Hepatocyte (in vitro differentiated cells): ENCODE results near the gene SIDT1. TPM values are rescaled to one million over a fixed set of nuclear protein-coding genes. Genes with fewer than 3 reads are reported as not detected.

Experiments
- DNase-seq: peaks from one replicate; pipeline ENCODE4 v3.0.0-alpha.2; 2016; ENCODE audit warnings: low spot score
- H2AFZ ChIP-seq: fragments of 200-600 bp; sonication (generic); 2 replicates; pipeline ENCODE4 v1.6.0; 2016; ENCODE audit warnings: antibody characterized with exemption, mild to moderate bottlenecking
- H3K27ac ChIP-seq: fragments of 200-600 bp; sonication (generic); 2 replicates; pipeline ENCODE4 v1.5.1; 2016; ENCODE audit warnings: mild to moderate bottlenecking
- H3K27me3 ChIP-seq: fragments of 200-600 bp; sonication (generic); 2 replicates; pipeline ENCODE4 v1.6.1; 2016
- H3K36me3 ChIP-seq: fragments of 200-600 bp; sonication (generic); replicated peaks from 2 replicates; pipeline ENCODE4 v1.5.1; 2016; ENCODE audit warnings: low read depth; ENCODE audit not compliant: insufficient read depth
- H3K4me1 ChIP-seq: fragments of 200-600 bp; sonication (generic); 2 replicates; pipeline ENCODE4 v1.5.1; 2016; ENCODE audit warnings: mild to moderate bottlenecking, moderate library complexity; ENCODE audit not compliant: insufficient read depth
- H3K4me2 ChIP-seq: fragments of 200-600 bp; sonication (generic); 2 replicates; pipeline ENCODE4 v1.6.0; 2016
- H3K4me3 ChIP-seq: fragments of 200-600 bp; sonication (generic); 2 replicates; pipeline ENCODE4 v1.5.1; 2016; ENCODE audit warnings: mild to moderate bottlenecking
- H3K79me2 ChIP-seq: fragments of 200-600 bp; sonication (generic); 2 replicates; pipeline ENCODE4 v1.6.0; 2017; ENCODE audit warnings: mild to moderate bottlenecking
- H3K9me2 ChIP-seq: fragments of 200-600 bp; sonication (generic); replicated peaks from 2 replicates; pipeline ENCODE4 v1.6.0; 2017; ENCODE audit warnings: mild to moderate bottlenecking; ENCODE audit not compliant: insufficient read depth
- H3K9me3 ChIP-seq: fragments of 200-600 bp; sonication (generic); 2 replicates; pipeline ENCODE4 v1.5.1; 2016; ENCODE audit warnings: low read depth, mild to moderate bottlenecking
- H4K20me1 ChIP-seq: fragments of 200-600 bp; sonication (generic); 2 replicates; pipeline ENCODE4 v1.6.0; 2016; ENCODE audit warnings: mild to moderate bottlenecking; ENCODE audit not compliant: insufficient read depth, poor library complexity, severe bottlenecking
- CTCF ChIP-seq: fragments of 200-600 bp; sonication (generic); IDR thresholded peaks from 2 replicates; pipeline ENCODE4 v1.5.1; 2016; ENCODE audit warnings: antibody characterized with exemption, mild to moderate bottlenecking; ENCODE audit not compliant: poor library complexity
- EZH2 ChIP-seq: fragments of 200-600 bp; sonication (generic); IDR thresholded peaks from 2 replicates; pipeline ENCODE4 v1.6.1; 2016; ENCODE audit warnings: antibody characterized with exemption, mild to moderate bottlenecking, borderline replicate concordance
- EZH2phosphoT487 ChIP-seq: fragments of 200-600 bp; sonication (generic); IDR thresholded peaks from one replicate; pipeline ENCODE4 v1.6.1; 2018; ENCODE audit warnings: antibody characterized with exemption, mild to moderate bottlenecking, low read depth, moderate library complexity; ENCODE audit not compliant: unreplicated experiment, severe bottlenecking
- WGBS: methylation state at CpG from one replicate; pipeline ENCODE4 v1.1.6; 2016; ENCODE audit warnings: low lambda C conversion rate; ENCODE audit errors: missing lambda C conversion rate; 5-methylcytosine and 5-hydroxymethylcytosine counted together
- polyA plus RNA-seq: library from polyadenylated mRNA; unstranded; fragments of >200 nt; fragmentation: Nextera tagmentation; extraction: Ambion mirVana; gene quantifications from 2 replicates; pipeline ENCODE4 v1.2.1, GENCODE V29; 2016
- total RNA-seq: library from RNA; depleted of rRNA; stranded (reverse); fragments of >200 nt; gene quantifications from 2 replicates; pipeline ENCODE4 v1.2.3, GENCODE V29; 2014

SIDT1 gene
- total and polyA plus RNA-seq, 2 experiments from 2014 or later, result 0.18 to 0.90 TPM

DNA sequence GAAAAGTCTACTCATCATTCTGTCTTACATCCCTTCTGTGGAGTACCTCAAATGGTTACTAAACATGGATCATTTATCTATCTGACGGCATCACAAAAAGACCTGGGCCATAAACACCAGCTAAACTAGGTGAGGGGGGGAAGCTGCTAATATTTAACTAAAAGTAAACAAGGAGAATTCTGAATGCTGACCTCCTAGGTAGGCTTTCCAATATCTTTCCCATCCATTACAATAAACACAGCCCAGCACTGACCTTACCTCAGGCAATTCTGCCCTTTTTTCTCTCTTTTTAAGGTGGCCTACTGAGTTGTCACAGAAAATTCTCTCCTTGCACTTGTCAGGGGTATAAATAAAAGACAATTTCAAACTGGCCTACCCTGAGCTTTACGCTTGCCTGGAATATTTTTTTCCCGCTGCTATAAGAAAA is 131.0 kb downstream of the SIDT1 start:
- peak overlapping the region; percentile 66 for H3K4me2 ChIP-seq
- H3K4me1 ChIP-seq, result peaks cover 17% of the 10 kb centered on the region
- no peaks in the 10 kb centered on the region for H3K36me3 ChIP-seq
- no peak overlapping the region for H3K4me3 ChIP-seq
- no peaks in the 10 kb centered on the region for H3K79me2 ChIP-seq
- TF ChIP-seq EZH2, result no peak
- no peak for TF ChIP-seq CTCF
- no peak for TF ChIP-seq EZH2phosphoT487
- no peaks in the 10 kb centered on the region for H3K9me3 ChIP-seq
- peak overlapping the region; percentile 78 for H3K27ac ChIP-seq
- H3K27me3 ChIP-seq, result no peaks in the 10 kb centered on the region
- no peaks in the 10 kb centered on the region for H4K20me1 ChIP-seq
- 76% methylated on average over 3 of the region's 3 CpGs for WGBS
- peak; percentile 67 for DNase-seq
- H3K9me2 ChIP-seq, result no peaks in the 10 kb centered on the region
- no peak overlapping the region for H2AFZ ChIP-seq

GRCh38 chr3:113663761-113664160 is 131.4 kb downstream of the SIDT1 start:
- no peak overlapping the region for H3K4me3 ChIP-seq
- no peaks in the 10 kb centered on the region for H4K20me1 ChIP-seq
- H3K9me2 ChIP-seq, result no peaks in the 10 kb centered on the region
- no peaks in the 10 kb centered on the region for H3K27me3 ChIP-seq
- no peak overlapping the region for H2AFZ ChIP-seq
- TF ChIP-seq EZH2 (no peak), CTCF (no peak), EZH2phosphoT487 (no peak)
- no peak for DNase-seq
- no peaks in the 10 kb centered on the region for H3K79me2 ChIP-seq
- peak overlapping the region; percentile 66 for H3K4me2 ChIP-seq
- H3K4me1 ChIP-seq, result peaks cover 17% of the 10 kb centered on the region
- no peaks in the 10 kb centered on the region for H3K9me3 ChIP-seq
- 59% methylated on average over 1 of the region's 1 CpG for WGBS
- peak overlapping the region; percentile 78 for H3K27ac ChIP-seq
- H3K36me3 ChIP-seq, result no peaks in the 10 kb centered on the region

DNA sequence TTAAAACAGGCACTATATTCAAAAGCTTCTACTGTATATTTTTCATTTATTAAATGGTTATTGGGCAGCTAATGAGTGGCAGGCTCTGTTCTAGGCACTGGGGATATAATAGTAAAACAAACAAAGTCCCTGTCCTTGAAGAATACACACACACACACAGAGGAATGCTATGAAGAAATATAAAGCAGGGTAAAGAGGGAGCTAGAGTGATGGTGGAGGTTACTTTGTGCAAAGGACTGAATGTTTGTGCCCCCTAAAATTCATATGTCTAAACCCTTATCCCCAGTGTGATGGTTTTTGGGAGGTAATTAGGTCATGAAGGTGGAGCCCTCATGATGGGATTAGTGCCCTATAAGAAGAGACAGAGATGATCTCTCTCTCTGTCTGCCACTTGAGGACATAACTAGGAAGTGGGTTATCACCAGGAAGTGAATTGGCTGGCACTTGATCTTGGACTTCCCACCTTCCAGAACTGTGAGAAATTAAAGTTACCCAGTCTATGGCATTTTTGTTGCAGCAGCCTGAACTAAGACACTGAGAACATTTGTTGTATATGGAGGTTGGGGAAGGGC is 132.3 kb downstream of the SIDT1 start:
- H3K27ac ChIP-seq, result peak overlapping the region; percentile 74
- no peak for DNase-seq
- H3K9me3 ChIP-seq, result no peaks in the 10 kb centered on the region
- peak overlapping the region; percentile 66 for H3K4me2 ChIP-seq
- no peaks in the 10 kb centered on the region for H4K20me1 ChIP-seq
- TF ChIP-seq EZH2phosphoT487 (no peak), EZH2 (no peak), CTCF (no peak)
- no peaks in the 10 kb centered on the region for H3K36me3 ChIP-seq
- no peaks in the 10 kb centered on the region for H3K9me2 ChIP-seq
- no peak overlapping the region for H2AFZ ChIP-seq
- no peaks in the 10 kb centered on the region for H3K79me2 ChIP-seq
- peaks cover 17% of the 10 kb centered on the region for H3K4me1 ChIP-seq
- no peak overlapping the region for H3K4me3 ChIP-seq
- H3K27me3 ChIP-seq, result no peaks in the 10 kb centered on the region
